Stomach (tissue), 4 donors: ENCODE results near the gene FXYD2.

Experiments
- CTCF ChIP-seq, 7 experiments: fragments of 450-650 bp in 4 of 7; fragments of 200-600 bp in 3 of 7; sonication (generic) in 3 of 7; IDR thresholded peaks; one replicate each; pipeline ENCODE4 v1.5.1; 2016 to 2019; ENCODE audit warnings: antibody characterized with exemption in 7 of 7, control low read depth in 2 of 7, mild to moderate bottlenecking in 1 of 7
- POLR2AphosphoS5 ChIP-seq, 3 donors: sonication (generic); formaldehyde crosslinking; IDR thresholded peaks; one replicate each; pipeline ENCODE4 v1.6.1; 2016; ENCODE audit warnings: antibody characterized with exemption in 3 of 3

GRCh38 chr11:117839380-117839881 lies 14.9 kb upstream of the FXYD2 start:
- no peak for TF ChIP-seq POLR2AphosphoS5 (IDR thresholded peaks at IDR 0.05)
- no peak for TF ChIP-seq CTCF (IDR thresholded peaks at IDR 0.05)
